ENCODE measurements around the gene SEMA6D.

Gene SEMA6D

DNA sequence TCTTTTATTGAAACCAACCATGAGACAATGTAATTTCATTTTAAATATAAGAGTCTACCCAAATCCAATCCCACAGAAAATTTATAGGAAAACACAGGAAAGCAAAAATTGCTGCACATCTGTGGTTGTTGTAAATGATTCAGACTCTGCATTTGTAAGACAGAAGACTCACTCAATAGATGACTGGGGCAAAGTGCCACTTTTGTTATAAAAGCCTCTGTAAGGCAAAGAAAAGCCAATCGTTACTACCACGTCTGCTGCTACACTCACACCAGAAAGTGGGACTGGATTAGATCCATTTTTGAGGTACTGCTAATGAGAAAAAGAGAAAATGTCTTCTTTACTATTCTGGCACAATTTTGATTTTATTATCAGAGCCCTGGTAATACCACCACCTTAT, 74.9 kb downstream of the SEMA6D start:
- no peak for DNase-seq

DNA sequence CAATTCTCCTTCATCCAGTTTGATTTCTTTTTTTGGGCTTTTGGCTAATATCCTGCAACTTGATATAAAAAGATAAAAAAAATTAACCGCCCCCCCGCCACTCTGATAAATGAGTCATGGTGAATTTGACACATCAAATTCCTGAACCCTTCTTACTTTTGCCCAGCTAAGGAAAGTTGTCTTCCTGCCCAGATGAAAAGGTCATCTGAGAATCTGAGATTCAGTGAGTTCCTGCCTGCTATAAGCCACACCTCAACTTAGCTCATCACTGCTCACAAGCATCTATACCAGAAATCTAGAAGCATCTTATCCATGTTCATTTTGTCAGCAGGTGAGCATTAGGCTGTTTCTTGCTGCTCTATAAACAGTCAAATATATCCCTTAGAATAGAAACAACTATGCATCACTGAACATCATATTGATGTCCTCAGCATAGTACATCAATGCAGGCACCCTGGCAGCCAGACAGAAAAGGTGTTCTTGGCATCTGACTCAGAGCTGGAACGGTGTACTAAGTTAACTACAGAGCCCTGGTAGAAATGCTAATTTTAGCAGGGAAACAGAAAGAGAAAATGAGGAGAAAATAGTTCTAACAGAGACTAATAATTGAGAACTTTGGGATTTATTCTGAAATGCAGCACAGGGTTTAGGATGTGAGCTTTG, 77.1 kb downstream of the SEMA6D start:
- no peak for DNase-seq

DNA sequence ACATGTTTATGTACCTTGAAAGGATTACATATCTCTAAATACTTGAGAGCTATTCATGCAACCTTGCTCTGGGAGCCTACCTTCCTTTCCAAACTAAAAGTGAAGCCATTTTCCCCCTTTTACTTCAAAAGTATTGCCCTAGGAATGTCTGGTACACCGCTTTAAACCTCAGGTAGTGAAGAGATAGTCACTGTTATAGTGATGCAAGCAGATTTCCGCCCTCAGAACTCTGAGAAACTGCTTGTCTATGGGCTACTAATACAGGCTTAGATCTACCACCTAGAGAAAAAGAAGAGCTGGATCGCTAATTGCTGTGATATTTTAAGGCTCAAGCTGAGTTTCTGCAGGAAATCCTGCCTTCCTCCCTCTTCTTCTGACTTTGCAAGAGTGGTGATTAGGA, 78.6 kb downstream of the SEMA6D start:
- no peak for DNase-seq

DNA sequence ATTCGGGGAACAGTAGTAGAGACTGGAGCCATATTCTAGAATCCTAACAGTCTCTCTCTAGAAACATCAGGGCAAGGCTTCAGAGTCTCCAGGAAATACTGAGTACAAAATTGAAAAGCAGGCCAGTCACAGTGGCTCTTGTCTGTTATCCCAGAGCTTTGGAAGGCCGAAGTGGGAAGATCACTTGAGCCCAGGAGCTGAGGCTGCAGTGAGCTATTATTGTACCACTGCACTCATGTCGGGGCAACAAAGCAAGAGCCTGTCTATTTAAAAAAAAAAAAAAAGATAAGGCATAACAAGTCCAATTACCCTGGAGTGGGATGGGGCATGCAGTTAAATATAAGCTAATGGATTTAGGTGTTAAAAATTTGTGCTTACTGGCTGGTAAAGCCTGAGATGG, 79.0 kb downstream of the SEMA6D start:
- no peak for DNase-seq

DNA sequence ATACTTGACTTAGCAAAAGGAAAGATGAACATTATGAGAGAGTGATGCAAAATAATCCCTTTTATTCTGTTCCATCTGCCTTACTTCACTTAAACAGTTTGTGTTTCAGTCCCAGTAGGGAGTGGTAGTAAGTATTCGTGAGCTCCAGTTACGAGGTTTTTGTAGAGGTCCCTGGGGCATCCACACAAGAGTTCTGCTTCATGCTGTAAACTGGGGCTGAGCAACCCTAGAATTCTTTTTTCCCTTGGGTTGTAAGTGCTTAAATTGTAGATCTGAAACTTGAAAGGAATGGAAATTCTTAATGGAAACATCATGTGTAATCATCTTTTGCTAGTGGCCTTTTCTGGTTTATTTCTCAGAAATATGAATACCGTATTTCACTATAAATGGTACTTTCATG, 79.5 kb downstream of the SEMA6D start:
- no peak for DNase-seq

DNA sequence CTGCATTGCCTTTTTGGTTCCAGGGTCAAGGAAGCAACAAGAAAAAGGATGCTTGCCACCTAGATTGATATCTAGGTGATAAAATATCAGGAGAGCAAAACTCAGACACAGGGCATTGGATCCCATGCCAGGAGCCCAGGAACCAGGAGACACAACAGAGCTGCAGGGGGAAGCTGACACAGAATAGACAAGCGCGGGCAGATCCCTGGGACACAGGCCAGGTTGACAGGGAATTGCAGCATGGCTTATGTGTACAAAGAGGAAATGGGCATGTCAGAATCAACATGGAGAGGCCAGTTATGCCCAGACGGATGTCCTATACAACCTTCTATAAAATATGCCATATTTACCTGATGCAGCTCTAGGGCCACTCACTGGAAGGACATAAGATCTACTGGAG, 84.2 kb downstream of the SEMA6D start:
- DNase-seq = no peak

DNA sequence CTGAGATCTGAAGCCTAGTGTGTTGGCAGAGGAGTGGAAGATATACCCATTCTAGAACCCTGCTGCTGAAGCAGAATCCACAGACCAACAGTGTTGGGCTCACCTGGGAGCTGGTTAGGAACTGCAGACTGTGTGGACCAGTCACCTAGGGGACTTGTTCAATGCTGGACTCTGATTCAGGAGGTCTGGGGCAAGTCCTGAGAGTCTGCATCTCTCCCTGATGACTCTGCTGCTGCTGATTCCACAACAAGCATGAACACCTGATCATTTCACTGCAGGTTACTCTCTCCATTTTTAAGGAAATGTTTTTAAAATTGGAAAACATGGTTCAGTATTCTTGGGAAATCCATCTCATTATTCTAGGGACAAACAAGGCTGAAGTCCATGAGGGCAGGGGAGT, 84.9 kb downstream of the SEMA6D start:
- no peak for DNase-seq

DNA sequence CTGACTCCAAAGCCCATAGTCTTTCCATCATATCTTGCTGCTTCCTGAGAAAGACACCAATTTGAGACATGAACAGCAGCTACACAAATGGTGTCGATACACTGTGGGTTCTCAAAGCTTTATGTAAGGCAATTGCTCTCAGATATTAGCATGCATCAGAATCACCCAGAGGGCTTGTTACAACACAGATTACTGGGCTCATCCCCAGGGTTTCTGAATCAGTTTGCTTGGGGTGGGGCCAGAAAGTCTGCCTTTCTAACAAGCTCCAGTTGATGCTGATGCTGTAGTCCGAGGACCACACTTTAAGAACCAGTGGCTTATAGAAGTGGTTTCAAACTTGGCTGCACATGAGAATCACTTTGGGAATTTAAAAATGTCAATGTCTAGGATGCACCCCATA, 86.5 kb downstream of the SEMA6D start:
- DNase-seq = no peak

DNA sequence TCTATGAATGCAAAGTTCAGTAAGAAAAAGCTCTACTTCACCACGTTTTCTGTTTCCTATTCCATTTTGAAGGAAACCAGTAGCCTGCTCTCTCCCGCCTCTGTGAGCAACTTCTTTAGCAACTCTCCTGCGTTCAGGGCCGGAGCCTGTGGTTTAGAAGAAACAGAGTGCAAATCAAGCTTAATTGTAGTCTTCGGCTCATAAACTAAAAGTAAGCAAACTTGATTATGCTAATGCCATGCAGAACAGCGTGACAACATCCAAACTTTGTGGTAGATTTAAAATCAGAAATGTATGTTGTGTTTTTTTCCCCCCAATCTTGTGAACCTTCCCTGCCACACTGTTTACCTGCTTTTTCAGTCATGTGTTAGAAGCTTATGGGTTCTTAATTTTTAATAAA, 87.4 kb downstream of the SEMA6D start:
- DNase-seq = no peak

DNA sequence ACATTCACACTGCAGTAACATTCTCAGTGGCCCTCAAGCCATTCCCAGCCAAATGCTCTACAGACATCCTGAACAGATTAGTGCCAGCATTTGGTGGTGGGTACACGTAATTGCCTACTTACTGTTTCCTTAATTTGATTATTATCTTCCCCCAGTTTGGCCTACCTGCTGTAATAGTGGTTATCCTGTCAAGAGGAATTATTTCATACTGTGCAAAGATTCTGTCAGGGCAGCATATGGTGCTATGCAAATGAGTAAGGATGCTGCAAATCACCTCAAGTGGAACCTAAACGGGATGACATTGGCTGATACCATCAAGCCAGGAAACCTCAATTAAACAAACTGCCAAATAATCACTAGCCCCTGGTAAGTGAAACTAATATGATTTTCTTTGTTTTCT, 88.7 kb downstream of the SEMA6D start:
- DNase-seq = no peak

DNA sequence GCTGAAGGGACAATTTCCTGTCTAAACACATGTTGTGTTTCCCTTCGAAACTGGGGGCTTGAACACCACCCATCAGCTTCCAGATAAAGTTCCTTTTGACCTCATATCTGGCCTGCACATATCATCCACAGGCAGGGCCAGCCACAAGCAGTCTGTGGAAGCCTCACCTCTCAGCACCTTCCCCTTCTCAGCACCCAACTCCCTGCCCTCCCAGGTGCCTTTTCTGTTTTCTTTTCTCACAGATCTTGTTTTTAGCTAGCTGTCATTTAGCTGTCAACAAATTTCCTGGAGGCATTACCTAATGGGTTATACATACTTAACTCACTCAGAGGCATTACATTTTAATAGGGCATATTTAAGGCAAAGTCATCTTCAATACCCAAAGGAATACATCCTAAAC, 93.9 kb downstream of the SEMA6D start:
- no peak for DNase-seq

DNA sequence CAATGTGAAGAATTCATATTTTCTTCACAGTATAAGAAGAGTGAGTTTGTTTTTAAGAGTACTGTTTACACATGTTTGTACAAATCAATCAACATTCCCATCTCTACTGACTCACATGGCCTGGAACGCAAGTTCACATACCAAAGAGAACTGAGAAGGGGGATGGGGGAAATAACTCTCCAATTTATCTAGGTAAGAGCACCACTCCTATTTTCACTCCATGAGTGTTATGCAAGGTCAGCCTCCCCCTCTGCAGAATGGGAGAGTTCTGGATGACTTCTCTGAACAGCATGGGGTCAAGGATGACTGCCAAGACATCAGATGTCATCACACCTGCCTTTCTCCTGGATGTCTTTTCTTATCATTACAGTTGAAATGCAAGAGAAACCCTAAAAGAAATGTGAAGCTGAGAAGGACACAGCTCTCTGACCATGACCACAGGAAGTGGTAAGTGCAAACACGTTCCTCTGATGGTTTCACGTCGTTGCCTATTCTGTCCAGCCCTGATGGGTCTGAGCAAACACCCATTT, 95.2 kb downstream of the SEMA6D start:
- DNase-seq = no peak

DNA sequence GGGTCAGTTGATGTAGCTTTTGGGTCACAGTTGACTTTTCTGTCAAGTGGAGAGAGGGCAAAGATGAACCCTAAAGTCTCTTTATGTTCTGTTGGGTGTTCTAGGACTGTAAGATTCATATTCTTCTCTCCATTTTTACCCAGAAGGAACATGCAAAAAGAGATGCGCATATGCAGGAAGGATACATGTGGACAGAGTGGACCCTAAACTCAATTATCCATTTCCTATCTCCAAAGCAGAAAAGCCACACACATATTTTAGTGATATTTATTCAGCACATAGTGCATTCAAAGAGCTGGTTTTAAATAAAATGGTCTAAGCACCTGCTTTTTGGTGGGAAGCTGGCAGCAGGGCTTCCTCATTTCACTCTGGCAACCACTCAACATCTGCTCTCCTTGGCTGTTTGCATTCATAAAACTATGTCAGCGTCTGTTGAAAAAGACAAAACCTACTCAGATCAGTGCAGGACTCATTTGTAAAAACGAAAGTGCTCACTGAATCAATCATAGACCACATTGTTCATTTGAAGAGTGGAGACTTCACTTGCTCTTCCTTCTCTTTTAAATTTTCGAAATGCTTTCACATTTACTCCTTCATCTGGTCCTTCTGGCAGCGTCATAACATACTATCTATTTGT, 96.6 kb downstream of the SEMA6D start:
- no peak for DNase-seq

DNA sequence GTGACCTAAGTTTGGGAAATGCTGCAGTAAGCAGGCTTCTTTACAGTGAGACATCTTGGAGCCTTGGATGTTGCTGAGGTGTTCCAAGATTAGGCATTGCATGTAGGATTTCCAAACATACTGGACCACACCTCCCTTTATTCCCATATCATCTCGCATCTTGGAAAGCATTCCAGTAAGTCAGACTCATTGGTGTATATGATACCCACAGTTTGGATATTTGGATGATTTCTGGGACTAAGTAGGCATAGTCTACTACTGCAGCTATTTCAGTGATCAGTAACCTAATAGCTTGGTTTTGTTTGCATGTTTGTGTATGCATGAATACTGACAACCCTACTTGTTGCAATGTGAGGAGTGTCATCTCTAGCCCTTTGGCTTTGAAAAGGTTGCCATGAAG, 97.3 kb downstream of the SEMA6D start:
- no peak for DNase-seq

DNA sequence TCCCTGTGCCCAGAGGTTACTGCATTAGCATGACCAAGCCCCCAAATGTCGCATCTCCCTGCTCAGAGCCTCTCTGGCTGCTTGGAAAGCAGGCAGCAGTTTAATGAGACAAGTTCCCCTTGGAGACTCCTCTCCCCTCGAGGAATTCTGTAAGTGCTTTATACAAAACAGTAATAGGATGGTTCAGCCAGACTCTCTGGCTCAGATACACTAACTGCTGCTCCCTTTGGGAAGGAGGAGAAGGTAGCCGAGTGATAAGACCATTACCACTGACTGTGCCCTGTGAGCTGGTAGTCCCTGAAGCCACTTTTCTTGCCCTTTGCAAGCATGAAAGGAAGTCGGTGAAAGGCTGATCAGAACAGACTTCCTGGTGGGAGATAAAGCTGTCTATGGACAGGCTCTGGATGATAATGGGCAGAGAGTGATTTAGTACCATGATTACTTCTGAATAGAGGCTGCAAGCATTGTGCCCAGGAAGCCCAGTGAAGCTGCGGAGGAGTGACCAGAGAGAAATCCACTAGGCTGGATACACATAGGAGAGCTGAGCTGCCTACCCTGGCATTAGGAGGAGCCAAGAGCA, 100.8 kb downstream of the SEMA6D start:
- no peak for DNase-seq

DNA sequence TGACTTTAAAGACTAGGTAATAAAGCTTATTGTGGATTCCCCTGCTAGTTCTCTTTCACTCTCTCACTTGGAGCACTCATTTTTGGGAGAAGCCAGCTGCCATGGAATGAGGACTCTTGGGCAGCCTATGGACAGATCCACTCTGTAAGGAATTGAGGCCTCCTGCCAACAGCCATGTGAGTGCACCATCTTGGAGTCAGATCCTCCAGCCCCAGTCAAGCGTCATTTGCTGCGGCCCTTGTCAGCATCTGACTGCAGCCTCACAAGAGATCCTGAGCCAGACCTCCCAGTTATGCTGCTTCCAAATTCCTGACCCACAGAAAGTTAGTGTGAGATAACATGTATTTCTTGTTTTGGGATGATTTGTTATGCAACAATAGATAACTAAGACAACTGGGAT, 101.9 kb downstream of the SEMA6D start:
- no peak for DNase-seq

DNA sequence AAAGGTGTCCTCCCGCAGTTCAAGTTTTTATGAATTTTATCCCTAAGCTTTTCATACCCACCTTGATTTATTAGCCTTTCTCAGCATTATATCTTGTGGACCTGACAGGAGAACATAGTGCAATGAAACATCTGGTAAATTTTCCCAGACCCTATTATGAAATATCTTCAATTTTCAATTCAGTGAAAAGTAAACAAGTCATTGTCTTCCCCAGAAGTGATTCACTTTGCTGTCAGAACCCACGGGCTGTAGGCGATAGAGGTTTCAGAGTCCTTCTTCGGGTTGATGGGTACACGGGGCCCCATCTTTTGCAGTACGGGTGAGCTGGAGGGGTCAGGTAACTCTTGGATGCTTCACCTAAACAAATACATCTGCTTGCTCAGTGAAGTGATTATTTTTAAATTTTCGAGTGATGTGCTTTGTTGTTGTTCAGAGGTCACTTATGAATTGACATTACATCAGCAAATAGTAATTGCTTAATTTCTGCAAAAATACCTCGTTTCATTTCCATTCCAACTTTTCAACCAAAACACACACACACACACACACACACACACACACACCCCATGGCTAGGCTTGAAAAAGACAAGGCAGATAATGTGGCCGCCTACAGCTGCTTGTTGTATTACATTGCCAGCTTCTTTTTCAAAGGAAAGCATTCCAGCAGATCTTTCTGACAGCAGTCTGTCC, 102.9 kb downstream of the SEMA6D start:
- no peak for DNase-seq

DNA sequence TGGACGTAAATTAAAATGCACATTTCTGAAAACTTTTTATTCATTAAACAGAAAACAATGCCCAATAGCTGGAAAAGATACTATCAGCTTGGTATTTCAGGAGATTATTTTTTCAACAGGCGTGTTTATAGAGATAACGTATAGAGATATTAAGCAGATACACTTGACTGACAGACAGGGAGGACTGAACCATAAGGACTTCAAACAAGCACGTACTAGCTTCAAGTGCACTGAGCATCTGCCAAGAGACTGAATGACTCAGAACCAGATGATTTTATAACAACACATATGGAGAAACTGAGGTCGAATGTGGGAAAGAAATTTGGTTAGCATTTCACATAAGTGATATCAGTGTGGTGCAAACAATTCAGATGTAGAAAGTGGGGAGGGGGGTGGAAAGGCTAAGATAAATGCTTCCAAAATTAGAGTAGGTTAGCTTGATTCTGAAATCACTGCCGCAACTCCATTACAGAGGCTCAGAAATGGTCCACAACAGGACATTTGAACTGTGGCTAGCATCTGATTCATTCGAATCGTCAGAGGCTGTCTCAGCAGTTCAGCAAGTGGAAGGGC, 103.5 kb downstream of the SEMA6D start:
- DNase-seq = no peak

DNA sequence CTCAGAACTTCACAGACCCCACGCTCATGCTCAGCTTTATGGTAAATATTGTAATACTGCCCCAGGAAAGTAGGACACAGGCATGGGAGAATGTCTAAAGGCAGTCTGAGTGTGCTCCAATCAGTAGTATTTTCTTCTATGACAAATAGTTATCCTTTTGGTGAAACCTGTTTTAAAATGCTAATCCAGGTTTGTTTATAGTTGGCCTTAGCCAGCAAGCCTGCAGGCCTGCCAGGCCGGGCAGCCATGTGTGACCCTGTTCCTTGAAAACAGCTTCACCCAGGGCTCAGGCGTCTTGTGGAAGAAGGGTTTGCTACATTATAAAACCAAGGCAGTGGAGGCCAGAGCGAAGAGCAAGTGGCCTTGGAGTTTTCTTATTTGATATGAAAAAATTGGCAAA, 104.7 kb downstream of the SEMA6D start:
- no peak for DNase-seq
